Transverse colon (tissue), 4 donors: ENCODE measurements around the gene CYP2J2. TPM values are rescaled to one million over a fixed set of nuclear protein-coding genes. Genes with fewer than 3 reads are reported as not detected.

Experiments
- DNase-seq: peaks from one replicate; pipeline ENCODE4 v3.0.0-alpha.2; 2019
- H3K27ac ChIP-seq, 4 donors: fragments of 200-600 bp; sonication (generic); 2 replicates each; pipeline ENCODE4 v1.5.1; 2016 to 2018; ENCODE audit warnings: inconsistent platforms in 4 of 4
- H3K27me3 ChIP-seq: fragments of 200-600 bp; sonication (generic); 2 replicates; pipeline ENCODE4 v1.5.1; 2017; ENCODE audit warnings: inconsistent platforms
- H3K36me3 ChIP-seq, 4 donors: fragments of 200-600 bp; sonication (generic); 2 replicates each; pipeline ENCODE4 v1.5.1; 2017 to 2019; ENCODE audit warnings: inconsistent platforms in 4 of 4
- H3K4me1 ChIP-seq, 4 donors: fragments of 200-600 bp; sonication (generic); 2 replicates each; pipeline ENCODE4 v1.5.1; 2017 to 2020; ENCODE audit warnings: inconsistent platforms in 4 of 4
- H3K4me3 ChIP-seq, 4 donors: fragments of 200-600 bp; sonication (generic); 1 replicate in 1 of 4; 2 replicates in 3 of 4; pipeline versions ENCODE4 v1.5.1 to v1.6.1; 2017 to 2019; ENCODE audit warnings: inconsistent platforms in 4 of 4
- H3K9me3 ChIP-seq, 2 donors: fragments of 200-600 bp; sonication (generic); 2 replicates each; pipeline ENCODE4 v1.5.1; 2017 to 2019; ENCODE audit warnings: inconsistent platforms in 2 of 2
- EP300 ChIP-seq: sonication (generic); formaldehyde crosslinking; IDR thresholded peaks from one replicate; pipeline ENCODE4 v1.6.1; 2017; ENCODE audit warnings: antibody characterized with exemption, low read depth
- POLR2A ChIP-seq: fragments of 450-650 bp; IDR thresholded peaks from one replicate; pipeline ENCODE4 v1.6.1; 2016; ENCODE audit warnings: antibody characterized with exemption, mild to moderate bottlenecking, moderate library complexity
- POLR2AphosphoS5 ChIP-seq, 3 donors: sonication (generic); formaldehyde crosslinking; IDR thresholded peaks; one replicate each; pipeline ENCODE4 v1.6.1; 2016; ENCODE audit warnings: antibody characterized with exemption in 3 of 3
- WGBS, 2 donors: methylation state at CpG; one replicate each; pipeline ENCODE4 v1.1.5; 2018; ENCODE audit warnings: low coverage in 1 of 2; 5-methylcytosine and 5-hydroxymethylcytosine counted together
- in situ Hi-C, 4 donors: fragments of 200-750 bp; cut with MboI; loops; one replicate each; pipeline versions ENCODE4 v1.15.0 to v1.15.1; 2017; ENCODE audit warnings: low sequenced_read_pairs in 3 of 4, low pct_ligation_motif_present in 1 of 4, low pct_unique_long_range_greater_than_20kb in 1 of 4
- intact Hi-C: fragments of 100-400 bp; cut with DNase I; formaldehyde crosslinking; loops from one replicate; pipeline ENCODE4 v1.15.1; 2023; ENCODE audit warnings: low total_unique reads
- total RNA-seq, 4 donors: library from RNA; depleted of rRNA; stranded (reverse); fragments of >200 nt; gene quantifications; one replicate each; pipeline ENCODE4 v1.1.0, GENCODE V29; 2016
- TF ChIP-seq, protein P1 (sequence below), 5 experiments: fragments of 200-600 bp in 3 of 5; fragments of 450-650 bp in 2 of 5; sonication (generic) in 3 of 5; IDR thresholded peaks; 1 replicate in 2 of 5; 2 replicates in 3 of 5; pipeline ENCODE4 v1.5.1; 2016 to 2017; ENCODE audit warnings: antibody characterized with exemption in 5 of 5, inconsistent platforms in 3 of 5, mild to moderate bottlenecking in 2 of 5, moderate library complexity in 1 of 5

Gene CYP2J2
- total RNA-seq, 4 donors from 2014 or later: 21.7 to 61.9 (median 42.5) TPM

DNA sequence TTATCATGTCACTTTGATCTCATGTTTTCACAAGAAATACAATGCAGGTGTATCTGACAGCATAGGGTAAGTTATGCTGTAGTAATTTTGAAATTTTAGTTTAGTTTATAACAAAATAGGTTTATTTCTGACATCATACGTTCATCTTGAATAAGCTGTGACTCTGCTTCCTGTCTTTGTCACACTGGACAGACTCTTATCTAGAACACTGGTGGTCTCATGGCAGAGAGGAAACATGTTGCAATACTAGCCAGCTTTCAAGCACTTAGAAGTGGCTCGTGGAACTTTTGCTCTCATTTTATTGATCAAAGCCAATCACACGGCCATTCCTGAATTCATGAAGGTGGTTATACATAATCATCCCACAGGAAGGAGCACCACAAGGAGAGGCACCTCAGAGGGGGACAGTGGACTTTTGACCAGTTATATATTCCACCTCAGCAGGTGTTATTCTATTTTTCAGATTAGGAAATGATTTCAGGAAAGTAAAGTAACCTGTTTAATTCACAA lies 46.5 kb downstream of the CYP2J2 start:
- no peak for DNase-seq
- peak overlapping the region in 1 of 4 donors; percentile 8 for H3K27ac ChIP-seq
- TF ChIP-seq POLR2A (no peak), POLR2AphosphoS5 (IDR thresholded peaks at IDR 0.05) (no peak), EP300 (no peak)
- TF ChIP-seq, protein P1, sequence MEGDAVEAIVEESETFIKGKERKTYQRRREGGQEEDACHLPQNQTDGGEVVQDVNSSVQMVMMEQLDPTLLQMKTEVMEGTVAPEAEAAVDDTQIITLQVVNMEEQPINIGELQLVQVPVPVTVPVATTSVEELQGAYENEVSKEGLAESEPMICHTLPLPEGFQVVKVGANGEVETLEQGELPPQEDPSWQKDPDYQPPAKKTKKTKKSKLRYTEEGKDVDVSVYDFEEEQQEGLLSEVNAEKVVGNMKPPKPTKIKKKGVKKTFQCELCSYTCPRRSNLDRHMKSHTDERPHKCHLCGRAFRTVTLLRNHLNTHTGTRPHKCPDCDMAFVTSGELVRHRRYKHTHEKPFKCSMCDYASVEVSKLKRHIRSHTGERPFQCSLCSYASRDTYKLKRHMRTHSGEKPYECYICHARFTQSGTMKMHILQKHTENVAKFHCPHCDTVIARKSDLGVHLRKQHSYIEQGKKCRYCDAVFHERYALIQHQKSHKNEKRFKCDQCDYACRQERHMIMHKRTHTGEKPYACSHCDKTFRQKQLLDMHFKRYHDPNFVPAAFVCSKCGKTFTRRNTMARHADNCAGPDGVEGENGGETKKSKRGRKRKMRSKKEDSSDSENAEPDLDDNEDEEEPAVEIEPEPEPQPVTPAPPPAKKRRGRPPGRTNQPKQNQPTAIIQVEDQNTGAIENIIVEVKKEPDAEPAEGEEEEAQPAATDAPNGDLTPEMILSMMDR (IDR thresholded peaks at IDR 0.05): no peak
- intact Hi-C loops (loop anchor here (5.0 kb wide), 1 partner anchor 67 kb away; no protein-coding TSS in a partner anchor), in situ Hi-C loops (loop anchor here in 2 of 4 donors (10.0 kb wide), 2 partner anchors 65 to 75 kb away; no protein-coding TSS in a partner anchor)
- no peak overlapping the region for H3K4me3 ChIP-seq
- no peaks in the 10 kb centered on the region for H3K9me3 ChIP-seq
- H3K27me3 ChIP-seq: no peaks in the 10 kb centered on the region
- WGBS, 2 donors: 46 to 47% methylated on average over 3 of the region's 3 CpGs
- H3K36me3 ChIP-seq: no peaks in the 10 kb centered on the region
- H3K4me1 ChIP-seq: peaks cover 0 to 11% (median 0%) of the 10 kb centered on the region in 4 donors

GRCh38 chr1:59879574-59879973 lies 47.0 kb downstream of the CYP2J2 start:
- Histone ChIP-seq H3K4me1 (peaks cover 0 to 11% (median 0%) of the 10 kb centered on the region in 4 donors), H3K27me3 (no peaks in the 10 kb centered on the region), H3K27ac (no peak overlapping the region), H3K4me3 (no peak overlapping the region), H3K9me3 (no peaks in the 10 kb centered on the region), H3K36me3 (no peaks in the 10 kb centered on the region)
- 0 to 24% methylated on average over 2 to 5 of the region's 5 CpGs for WGBS, 2 donors
- intact Hi-C loops: no loop called here
- peak; percentile 85 for DNase-seq
- no peak for TF ChIP-seq EP300
- TF ChIP-seq, protein P1 (IDR thresholded peaks at IDR 0.05): peak; percentile 38 to 89 (median 57)
- in situ Hi-C loops: no loop called here

GRCh38 chr1:59878370-59878769 lies 48.2 kb downstream of the CYP2J2 start:
- H3K4me1 ChIP-seq: peaks cover 0 to 11% (median 0%) of the 10 kb centered on the region in 4 donors
- no peaks in the 10 kb centered on the region for H3K27me3 ChIP-seq
- no peaks in the 10 kb centered on the region for H3K36me3 ChIP-seq
- WGBS, 2 donors: 71 to 83% methylated on average over 3 of the region's 3 CpGs
- intact Hi-C loops (no loop called here), in situ Hi-C loops (no loop called here)
- no peak overlapping the region for H3K27ac ChIP-seq
- DNase-seq: no peak
- H3K9me3 ChIP-seq: no peaks in the 10 kb centered on the region
- no peak overlapping the region for H3K4me3 ChIP-seq
- TF ChIP-seq POLR2AphosphoS5 (IDR thresholded peaks at IDR 0.05): no peak
- TF ChIP-seq POLR2A: no peak
- no peak for TF ChIP-seq EP300
- TF ChIP-seq, protein P1 (IDR thresholded peaks at IDR 0.05): no peak

DNA sequence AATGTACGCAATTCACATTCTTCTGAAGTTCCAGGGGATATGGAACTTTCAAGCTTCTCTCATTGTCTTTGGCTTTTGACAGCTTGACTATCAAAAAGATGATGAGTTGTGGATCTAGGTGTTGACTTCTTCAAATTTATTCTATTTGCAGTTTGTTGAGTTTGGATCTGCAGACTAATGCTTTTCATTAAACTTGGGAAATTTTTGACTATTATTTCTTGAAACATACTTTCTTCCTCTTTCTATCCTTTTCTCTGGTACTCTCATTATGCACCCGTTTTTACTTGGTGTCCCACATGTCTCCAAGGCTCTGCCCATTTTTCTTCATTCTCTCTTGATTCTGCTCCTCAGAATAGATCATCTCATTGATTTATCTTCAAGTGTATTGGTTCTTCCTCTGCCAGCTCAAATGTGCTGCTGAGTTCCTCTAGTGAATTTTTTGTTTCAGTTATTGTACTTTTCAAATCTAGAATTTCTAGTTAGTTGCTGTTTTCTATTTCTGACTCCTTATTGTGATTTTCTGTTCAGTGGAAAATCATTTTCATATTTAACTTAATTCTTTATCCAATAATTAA lies 49.4 kb downstream of the CYP2J2 start:
- peaks cover 0 to 11% (median 0%) of the 10 kb centered on the region in 4 donors for H3K4me1 ChIP-seq
- in situ Hi-C loops (no loop called here), intact Hi-C loops (no loop called here)
- no peak for DNase-seq
- no peak overlapping the region for H3K4me3 ChIP-seq
- TF ChIP-seq EP300: no peak
- TF ChIP-seq, protein P1 (IDR thresholded peaks at IDR 0.05): no peak
- WGBS, 2 donors: 83 to 100% methylated on average over 1 to 2 of the region's 2 CpGs
- H3K9me3 ChIP-seq: no peaks in the 10 kb centered on the region
- no peaks in the 10 kb centered on the region for H3K27me3 ChIP-seq
- peaks cover 0 to 11% (median 0%) of the 10 kb centered on the region in 4 donors for H3K36me3 ChIP-seq
- H3K27ac ChIP-seq: no peak overlapping the region
